NCI-H460 (cell line): ENCODE data around the gene SF1. TPM values are rescaled to one million over a fixed set of nuclear protein-coding genes. Genes with fewer than 3 reads are reported as not detected.
A peak's percentile ranks its signal among the peaks of the same experiment; 100 is the strongest.

Source experiments
- DNase-seq: peaks from one replicate; pipeline ENCODE4 v3.0.0-alpha.2; 2016; ENCODE audit warnings: low read depth; ENCODE audit errors: extremely low read depth
- total RNA-seq: library from RNA; depleted of rRNA; stranded (reverse); fragments of >200 nt; shearing (Covaris generic); gene quantifications from 2 replicates; pipeline ENCODE4 v1.2.3, GENCODE V29; 2014

The SF1 gene
- total RNA-seq, 1 experiment from 2014 or later: 72.2 TPM

DNA sequence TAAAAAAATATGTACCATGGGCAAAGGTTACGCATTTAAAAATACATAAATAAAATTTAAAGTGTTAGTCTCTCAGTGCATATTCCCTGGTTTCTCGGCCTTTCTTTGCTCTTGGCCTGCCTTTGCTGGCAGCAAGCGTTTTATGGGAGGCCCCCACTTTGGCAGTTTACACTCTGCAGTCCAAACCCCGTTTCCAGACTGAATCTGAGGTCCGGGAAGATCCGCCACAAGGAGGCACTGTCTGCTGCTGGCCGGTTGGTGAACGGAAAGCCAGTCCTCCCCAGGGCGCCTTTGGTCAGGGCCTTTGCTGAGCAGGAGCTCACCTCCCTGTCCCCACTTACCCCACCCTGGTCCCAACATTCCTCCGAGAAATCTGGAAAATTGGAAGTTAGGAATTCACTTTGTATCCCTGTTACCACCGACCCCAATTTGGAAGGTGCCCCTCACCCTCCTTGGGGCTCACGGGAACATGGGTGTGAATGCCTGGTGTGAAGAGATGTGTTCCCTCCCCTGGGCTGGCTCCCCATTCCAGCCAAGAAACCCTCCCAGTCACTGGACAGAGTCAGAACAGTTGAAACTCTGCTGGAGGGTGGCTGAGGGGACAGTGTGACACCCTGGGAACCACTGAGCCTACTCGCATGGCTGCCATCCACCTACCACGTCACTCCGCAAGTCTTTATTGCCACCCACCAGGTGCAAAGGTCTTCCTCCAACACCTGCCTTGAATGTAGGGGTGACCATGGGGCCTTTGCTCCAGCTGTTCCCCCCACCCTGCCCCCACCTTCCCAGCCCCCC is 9.4 kb upstream of the SF1 start:
- peak; percentile 26 for DNase-seq

DNA sequence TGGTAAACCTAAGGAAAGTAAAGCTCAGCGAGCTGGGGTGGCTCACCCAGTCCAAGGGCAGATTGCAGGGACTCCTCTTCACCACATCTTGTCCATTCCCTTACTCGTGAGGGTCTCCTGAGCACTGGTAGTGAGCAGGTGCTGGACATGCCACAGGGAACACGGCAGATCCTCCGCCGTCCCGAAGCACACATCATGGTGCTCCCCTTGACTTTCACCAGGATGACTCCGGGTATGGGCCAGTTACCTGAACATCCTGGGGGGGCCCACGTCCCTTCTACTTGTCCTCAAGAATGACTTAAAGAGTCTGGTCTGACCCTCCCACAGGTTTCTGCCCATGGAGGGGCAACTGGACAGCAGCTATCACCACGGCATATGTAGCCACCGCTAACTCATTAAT is 8.0 kb upstream of the SF1 start:
- DNase-seq: no peak

- no peak for DNase-seq
Measured at GRCh38 chr11:64784813-64785581, 6.7 kb upstream of the SF1 start.

GRCh38 chr11:64778223-64778472 is 194 bp downstream of the SF1 start:
- no peak for DNase-seq

DNA sequence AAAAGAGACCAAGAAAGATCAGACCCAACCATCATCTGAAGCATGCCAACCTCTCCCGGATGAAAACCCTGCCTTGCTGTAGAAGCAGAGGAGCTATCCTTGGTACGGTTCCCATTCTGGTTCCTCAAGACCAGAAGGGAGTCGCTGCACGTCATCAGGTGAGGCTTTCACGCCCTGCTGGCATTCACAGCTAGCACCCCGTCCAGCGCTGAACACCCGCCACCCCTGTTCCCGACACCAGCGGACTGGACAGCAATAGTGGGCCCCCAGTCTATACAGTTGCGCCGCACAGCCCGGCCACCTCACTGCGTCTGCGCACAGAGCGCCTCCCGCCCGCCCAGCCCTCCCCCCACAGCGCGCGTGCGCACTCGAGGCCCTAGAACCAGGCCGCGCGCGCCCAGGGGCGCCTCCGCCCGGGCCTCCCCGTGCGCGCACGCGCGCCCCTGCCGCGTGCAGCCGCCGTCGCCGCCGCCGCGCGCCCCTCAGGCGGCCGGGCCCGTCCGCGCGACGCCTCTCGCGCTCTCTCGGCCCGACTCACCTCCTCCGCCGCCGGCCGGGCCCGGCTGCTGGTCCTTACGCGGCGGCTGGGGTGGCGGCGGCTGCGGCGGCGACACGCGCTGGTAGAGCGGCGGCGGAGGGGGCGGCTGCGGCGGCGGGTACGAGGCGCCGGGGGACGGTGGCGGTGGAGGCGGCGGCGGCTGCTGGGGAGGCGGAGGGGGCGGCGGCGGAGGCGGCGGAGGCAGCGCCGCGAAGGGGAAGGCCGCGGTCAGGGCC is 706 bp downstream of the SF1 start:
- peak; percentile 62 for DNase-seq

- DNase-seq: no peak
Measured at GRCh38 chr11:64776875-64777274, 1.5 kb downstream of the SF1 start.

GRCh38 chr11:64776425-64776824 is 1.9 kb downstream of the SF1 start:
- no peak for DNase-seq

DNA sequence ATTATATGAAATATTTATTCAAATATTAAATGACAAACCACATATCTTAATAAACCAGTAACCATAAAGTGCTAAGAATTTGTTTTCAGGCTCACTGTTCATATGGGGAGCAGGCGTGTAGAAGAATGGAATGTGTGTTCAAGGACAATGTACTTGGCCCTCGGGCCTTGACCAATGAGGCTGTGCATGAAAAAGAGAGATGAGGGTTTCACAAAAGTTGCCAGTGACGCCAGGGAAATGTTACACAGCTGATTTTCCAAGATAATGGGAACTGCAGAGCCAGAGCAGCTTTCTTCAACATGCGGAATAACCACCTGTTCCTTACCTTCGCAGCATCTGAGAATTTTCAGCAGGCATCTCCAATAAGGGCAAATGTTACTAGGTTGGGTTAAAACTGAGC is 4.2 kb downstream of the SF1 start:
- no peak for DNase-seq

GRCh38 chr11:64772303-64773018 is 5.9 kb downstream of the SF1 start:
- DNase-seq: no peak

GRCh38 chr11:64771861-64772260 is 6.5 kb downstream of the SF1 start:
- DNase-seq: no peak

- no peak for DNase-seq
Measured at GRCh38 chr11:64770120-64770519, 8.2 kb downstream of the SF1 start.

DNA sequence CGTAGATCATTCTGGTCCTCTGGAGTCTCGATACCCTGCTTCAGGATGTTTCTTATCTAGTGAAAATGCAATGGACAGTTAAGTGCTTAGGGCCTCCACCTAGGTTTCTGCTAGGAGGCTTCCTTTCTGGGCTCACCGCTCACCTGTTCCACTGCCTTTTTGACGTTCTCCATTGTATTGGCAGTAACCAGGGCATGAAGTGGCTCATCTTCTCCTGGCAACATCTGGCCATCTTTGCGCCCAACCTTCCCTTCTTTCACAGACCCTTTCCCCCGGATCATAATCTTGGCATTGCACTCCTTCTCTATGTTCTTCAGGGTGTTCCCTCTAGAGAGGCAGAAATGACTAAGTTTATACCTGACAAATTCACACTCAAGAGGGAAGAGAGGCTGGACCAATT is 9.1 kb downstream of the SF1 start:
- DNase-seq: no peak

DNA sequence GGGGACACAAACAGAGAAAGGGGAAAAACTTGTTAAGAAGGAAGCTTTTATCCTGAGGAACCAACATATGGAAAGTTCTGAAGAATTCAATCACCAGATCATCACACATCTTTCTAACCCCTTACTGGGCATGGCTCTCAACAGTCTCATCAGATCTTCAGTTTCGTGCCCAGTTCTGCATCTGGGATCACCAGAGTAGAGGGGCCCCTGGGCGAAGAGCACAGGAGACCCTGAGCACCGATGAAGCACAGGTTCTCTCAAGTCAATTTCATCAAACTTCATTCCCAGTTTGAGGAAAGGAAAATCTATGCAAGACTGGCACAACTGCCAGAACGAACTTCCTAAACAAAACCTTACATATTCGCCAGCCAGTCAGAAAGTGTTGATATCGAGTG is 10.0 kb downstream of the SF1 start:
- no peak for DNase-seq

DNA sequence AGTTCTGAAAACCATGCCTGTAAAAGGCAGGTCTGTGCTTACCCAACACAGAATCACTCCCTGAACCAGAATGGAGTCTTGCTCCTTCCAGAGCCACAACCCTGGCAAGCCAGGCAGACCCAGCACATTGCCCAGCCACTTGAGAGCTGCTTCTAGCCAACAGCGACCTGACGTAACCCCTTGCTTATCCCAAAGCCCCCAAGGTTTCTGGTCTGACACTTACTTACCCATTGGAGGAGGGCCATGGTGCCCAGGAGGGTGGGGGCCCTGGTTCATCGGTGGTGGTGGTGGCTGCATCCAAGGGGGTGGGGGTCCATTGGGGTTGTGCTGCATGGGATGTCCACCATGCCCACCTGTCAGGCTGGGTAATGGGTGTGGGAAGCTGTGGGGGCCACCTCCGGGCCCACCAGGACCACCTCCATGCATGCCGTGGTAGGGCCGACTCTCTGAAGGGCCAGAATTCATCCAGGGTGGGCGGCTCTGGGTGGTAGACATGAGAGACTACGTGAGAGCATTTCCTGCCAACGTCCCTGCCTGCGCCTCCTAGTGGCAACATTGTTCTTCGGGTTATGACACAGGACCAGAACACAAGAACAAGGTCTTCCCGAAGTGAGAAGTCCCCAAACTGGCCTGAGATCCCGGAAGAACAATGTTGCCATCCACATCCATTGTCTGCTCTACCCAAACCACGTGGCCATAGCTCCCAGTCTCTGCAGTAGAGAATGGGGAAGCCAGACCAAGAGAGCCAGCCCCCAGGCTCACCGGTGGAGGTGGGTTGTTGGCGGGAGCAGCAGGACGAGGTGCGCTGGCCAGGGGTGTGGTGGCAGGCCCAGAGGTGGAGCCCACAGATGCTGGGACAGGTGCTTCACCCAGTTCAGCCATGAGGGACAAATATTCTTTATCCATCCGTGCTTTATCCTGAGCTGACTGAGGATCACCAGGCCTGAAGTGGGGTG is 10.7 kb downstream of the SF1 start:
- peak; percentile 43 for DNase-seq

DNA sequence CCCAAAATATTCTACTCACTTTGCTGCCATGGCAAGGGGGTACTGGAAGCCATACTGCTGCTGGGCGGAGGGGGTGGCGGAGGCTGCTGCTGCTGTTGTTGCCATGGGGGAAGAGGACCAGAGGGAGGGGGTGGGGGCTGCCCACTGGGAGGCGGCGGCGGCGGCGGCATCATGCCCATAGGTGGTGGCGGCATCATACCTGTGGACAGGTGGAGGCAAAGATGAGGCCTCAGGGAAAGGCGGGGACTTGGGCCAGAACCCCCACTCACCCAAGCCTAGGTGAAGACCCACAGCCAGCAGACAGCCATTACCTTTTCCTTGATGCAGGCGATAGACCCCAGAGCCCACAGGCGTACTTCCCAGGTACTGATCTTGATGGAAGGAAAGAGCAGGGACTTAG is 11.5 kb downstream of the SF1 start:
- no peak for DNase-seq

GRCh38 chr11:64765851-64766665 is 12.3 kb downstream of the SF1 start:
- no peak for DNase-seq

- no peak for DNase-seq
Measured at GRCh38 chr11:64765291-64765850, 13.0 kb downstream of the SF1 start.

- no peak for DNase-seq
Measured at GRCh38 chr11:64764753-64765152, 13.6 kb downstream of the SF1 start.
